Measurements from ENCODE around the gene GORASP1.

DNA sequence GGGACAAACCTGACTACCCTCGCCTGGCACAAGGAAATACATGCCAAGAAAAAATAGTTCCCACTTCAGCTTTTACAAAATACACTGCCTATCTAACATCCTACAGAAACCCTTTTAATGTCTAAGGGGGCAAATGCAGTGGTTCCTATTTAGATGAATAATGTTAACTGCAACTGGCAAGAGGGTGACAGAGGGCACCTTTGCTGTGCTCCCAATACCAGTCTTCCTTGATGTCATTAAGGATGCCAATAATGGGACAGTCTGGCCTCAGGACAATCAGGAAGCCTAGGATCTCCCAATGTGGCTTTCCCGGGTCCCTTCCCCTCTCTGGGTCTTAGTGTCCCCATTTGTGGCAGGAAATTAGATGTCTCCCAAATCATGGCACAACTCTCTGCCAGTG is 32.0 kb upstream of the GORASP1 start:
- no peak for TF ChIP-seq CTCF (IDR thresholded peaks at IDR 0.05)
- TF ChIP-seq POLR2A (IDR thresholded peaks at IDR 0.05), result no peak
